K562 (cell line): ENCODE measurements around the gene TMEM61. TPM values are rescaled to one million over a fixed set of nuclear protein-coding genes. Genes with fewer than 3 reads are reported as not detected.
A peak's percentile ranks its signal among the peaks of the same experiment; 100 is the strongest.

ENCODE experiments used
- CCNT2 ChIP-seq: IDR thresholded peaks from 2 replicates; pipeline ENCODE4 v1.6.1; 2011; ENCODE audit warnings: borderline replicate concordance, low read depth, mild to moderate bottlenecking, moderate library complexity, mixed read lengths, low read length; ENCODE audit not compliant: insufficient read length; ENCODE audit errors: extremely low read depth
- EHMT2 ChIP-seq: fragments of 450-650 bp; IDR thresholded peaks from 2 replicates; pipeline ENCODE4 v1.6.1; 2018; ENCODE audit warnings: antibody characterized with exemption
- KLF6 ChIP-seq: fragments of 250-450 bp; sonication (Bioruptor Pico); IDR thresholded peaks from 2 replicates; pipeline ENCODE4 v1.4.0; 2020; ENCODE audit warnings: mild to moderate bottlenecking, moderate library complexity, borderline replicate concordance
- MAFG ChIP-seq: fragments of 450-650 bp; conservative IDR thresholded peaks from 2 replicates; pipeline ENCODE4 v1.6.1; 2016; ENCODE audit warnings: missing genetic modification characterization, missing compliant biosample characterization
- MGA ChIP-seq: fragments of 450-650 bp; IDR thresholded peaks from 2 replicates; pipeline ENCODE4 v1.6.1; 2016; ENCODE audit warnings: mild to moderate bottlenecking, moderate library complexity
- RBM17 ChIP-seq: fragments of 200-400 bp; formaldehyde crosslinking; IDR thresholded peaks from 2 replicates; pipeline ENCODE4 v1.6.1; 2017; ENCODE audit warnings: low read depth, mild to moderate bottlenecking, low read length, borderline replicate concordance
- U2AF2 ChIP-seq: fragments of 200-400 bp; formaldehyde crosslinking; optimal IDR thresholded peaks from 2 replicates; pipeline ENCODE3; 2017; ENCODE audit warnings: low read depth, mild to moderate bottlenecking, low read length
- ZNF175 ChIP-seq: fragments of 200-800 bp; sonication (Bioruptor generic); IDR thresholded peaks from 2 replicates; pipeline ENCODE4 v1.6.1; 2016; ENCODE audit warnings: low read depth, mild to moderate bottlenecking, missing genetic modification characterization, missing compliant biosample characterization
- polyA plus RNA-seq, 8 experiments: library from polyadenylated mRNA; depleted of rRNA in 4 of 8; stranded (reverse) in 5 of 8; unstranded in 3 of 8; fragments of >200 nt; fragmentation: Nextera tagmentation in 2 of 8; fragmentation: Illumina TruSeq in 1 of 8; extraction: Ambion mirVana in 2 of 8; extraction: Trizol in 1 of 8; gene quantifications; 2 replicates each; pipeline versions ENCODE4 v1.2.1 to v1.2.3, GENCODE V29; 2011 to 2014; ENCODE audit warnings: inconsistent platforms in 1 of 8, missing spikeins in 1 of 8
- total RNA-seq, 7 experiments: library from RNA; depleted of rRNA in 6 of 7; stranded (reverse); fragments of >200 nt in 6 of 7; fragmentation: Illumina TruSeq in 2 of 7; extraction: Trizol in 2 of 7; gene quantifications; 2 replicates each; pipeline versions ENCODE4 v1.2.1 to v1.2.3, GENCODE V29; 2011 to 2021; ENCODE audit warnings: low replicate concordance in 1 of 7
- TF ChIP-seq, protein P1 (sequence below): sonication (generic); formaldehyde crosslinking; IDR thresholded peaks from 2 replicates; pipeline ENCODE4 v1.8.0; 2022; ENCODE audit warnings: mild to moderate bottlenecking, missing genetic modification reagents

TMEM61 gene
- total and polyA plus RNA-seq, 9 of the 15 experiments (the other 6 are each of a cell fraction or from before 2014, with no cell fraction given), result not detected

DNA sequence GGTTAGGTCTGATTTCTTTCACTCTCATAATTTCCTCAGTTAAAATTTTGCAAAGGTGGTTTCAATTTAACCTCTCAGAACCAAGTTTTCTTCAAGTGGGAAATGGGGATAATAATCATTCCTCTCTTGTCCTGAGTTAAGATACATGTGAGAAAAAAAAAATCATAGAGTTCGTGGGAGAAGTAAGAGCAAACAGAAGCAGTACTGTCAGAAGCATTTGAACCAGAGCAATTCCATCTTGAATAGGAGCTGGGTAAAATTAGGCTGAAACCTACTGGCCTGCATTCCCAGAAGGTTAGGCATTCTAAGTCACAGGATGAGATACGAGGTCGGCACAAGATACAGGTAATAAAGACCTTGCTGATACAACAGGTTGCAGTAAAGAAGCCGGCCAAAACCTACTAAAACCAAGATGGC is 28.6 kb upstream of the TMEM61 start (continued):
- TF ChIP-seq MGA (no peak), EHMT2 (no peak), RBM17 (no peak), ZNF175 (CRISPR knock-in tag) (peak; percentile 80), MAFG (tag) (no peak), CCNT2 (no peak), U2AF2 (no peak), KLF6 (CRISPR knock-in tag) (peak; percentile 81; the same call in 1 of the 2 replicates)
- TF ChIP-seq, protein P1, sequence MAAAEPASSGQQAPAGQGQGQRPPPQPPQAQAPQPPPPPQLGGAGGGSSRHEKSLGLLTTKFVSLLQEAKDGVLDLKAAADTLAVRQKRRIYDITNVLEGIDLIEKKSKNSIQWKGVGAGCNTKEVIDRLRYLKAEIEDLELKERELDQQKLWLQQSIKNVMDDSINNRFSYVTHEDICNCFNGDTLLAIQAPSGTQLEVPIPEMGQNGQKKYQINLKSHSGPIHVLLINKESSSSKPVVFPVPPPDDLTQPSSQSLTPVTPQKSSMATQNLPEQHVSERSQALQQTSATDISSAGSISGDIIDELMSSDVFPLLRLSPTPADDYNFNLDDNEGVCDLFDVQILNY (CRISPR knock-in tag), result no peak
